ENCODE data around the gene NLRC3.

The NLRC3 gene

GRCh38 chr16:3591991-3592390, 14.8 kb upstream of the NLRC3 start:
- no peak for DNase-seq (ENCODE audit: low read depth)
- no peak overlapping the region for H3K4me3 ChIP-seq (replicated peaks; ENCODE audit: low read depth, low read length)
- no peak for TF ChIP-seq CTCF (IDR thresholded peaks at IDR 0.05; ENCODE audit: low read length, missing control alignments)

- H3K4me3 ChIP-seq (replicated peaks; ENCODE audit: low read depth, low read length): no peak overlapping the region
- no peak for TF ChIP-seq CTCF (IDR thresholded peaks at IDR 0.05; ENCODE audit: low read length, missing control alignments)
- no peak for DNase-seq (ENCODE audit: low read depth)
These were observed 14.2 kb upstream of the NLRC3 start for GRCh38 chr16:3591436-3591803.

GRCh38 chr16:3590736-3591435, 13.7 kb upstream of the NLRC3 start:
- no peak overlapping the region for H3K4me3 ChIP-seq (replicated peaks; ENCODE audit: low read depth, low read length)
- TF ChIP-seq CTCF (IDR thresholded peaks at IDR 0.05; ENCODE audit: low read length, missing control alignments): no peak
- DNase-seq (ENCODE audit: low read depth): no peak

GRCh38 chr16:3589991-3590701, 12.9 kb upstream of the NLRC3 start:
- TF ChIP-seq CTCF (IDR thresholded peaks at IDR 0.05; ENCODE audit: low read length, missing control alignments): no peak
- H3K4me3 ChIP-seq (replicated peaks; ENCODE audit: low read depth, low read length): no peak overlapping the region
- no peak for DNase-seq (ENCODE audit: low read depth)

GRCh38 chr16:3589441-3589921, 12.3 kb upstream of the NLRC3 start:
- no peak overlapping the region for H3K4me3 ChIP-seq (replicated peaks; ENCODE audit: low read depth, low read length)
- no peak for TF ChIP-seq CTCF (IDR thresholded peaks at IDR 0.05; ENCODE audit: low read length, missing control alignments)
- no peak for DNase-seq (ENCODE audit: low read depth)

GRCh38 chr16:3589001-3589400, 11.8 kb upstream of the NLRC3 start:
- DNase-seq (ENCODE audit: low read depth): no peak
- no peak overlapping the region for H3K4me3 ChIP-seq (replicated peaks; ENCODE audit: low read depth, low read length)
- TF ChIP-seq CTCF (IDR thresholded peaks at IDR 0.05; ENCODE audit: low read length, missing control alignments): no peak

All from fibroblast of pulmonary artery (primary cell).